Cardiac ventricle fibroblast (primary cell): ENCODE measurements around the gene ANO10. TPM values are rescaled to one million over a fixed set of nuclear protein-coding genes. Genes with fewer than 3 reads are reported as not detected.

ENCODE experiments used
- total RNA-seq: library from RNA; depleted of rRNA; stranded (reverse); fragments of >200 nt; gene quantifications from 2 replicates; pipeline ENCODE4 v1.2.3, GENCODE V29; 2015

The ANO10 gene
- 25.9 and 28.1 TPM in 2 replicates for total RNA-seq

GRCh38 chr3:43621656-43622432, at the start of gene ANO10:
TSS of gene ANO10 (minus strand) at chr3:43622011. CDS start at chr3:43605852, 16,159 bp downstream.

Other genes with a start within 250 kb of the ANO10 start
- gene ABHD5, start 68.9 kb upstream of the ANO10 start, total RNA-seq = 13.9 and 16.2 TPM in 2 replicates